Tibial nerve (tissue), 3 donors: Measurements from ENCODE around the gene RPS6KA2.

Experiments
- POLR2A ChIP-seq, 2 donors: fragments of 450-650 bp; IDR thresholded peaks; one replicate each; pipeline ENCODE4 v1.6.1; 2017; ENCODE audit warnings: antibody characterized with exemption in 2 of 2, mild to moderate bottlenecking in 2 of 2, moderate library complexity in 2 of 2
- TF ChIP-seq, protein P1 (sequence below), 5 experiments: fragments of 200-600 bp in 3 of 5; fragments of 450-650 bp in 2 of 5; sonication (generic) in 3 of 5; IDR thresholded peaks; one replicate each; pipeline ENCODE4 v1.5.1; 2016 to 2019; ENCODE audit warnings: antibody characterized with exemption in 5 of 5, mild to moderate bottlenecking in 3 of 5, moderate library complexity in 2 of 5

DNA sequence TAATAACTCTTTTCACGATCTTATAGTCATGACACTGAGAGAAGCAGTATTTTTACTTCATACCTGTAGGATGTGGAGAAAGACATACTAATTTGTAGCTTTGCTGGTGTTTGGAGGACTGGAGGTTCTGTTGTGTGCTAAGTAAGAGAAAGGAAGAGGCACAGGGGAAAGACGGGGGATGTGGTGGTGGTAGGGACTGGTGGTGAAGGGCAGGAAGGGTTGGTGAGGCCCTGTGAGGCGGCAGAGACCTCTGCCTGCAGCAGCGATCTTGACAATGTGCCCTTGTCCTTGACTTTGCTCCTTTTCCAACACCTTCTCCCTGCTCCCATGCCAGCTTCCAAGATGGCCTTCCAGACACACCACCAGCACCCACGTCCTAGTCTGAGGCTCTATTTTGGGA lies 211.7 kb downstream of the RPS6KA2 start:
- no peak for TF ChIP-seq POLR2A (IDR thresholded peaks at IDR 0.05)
- TF ChIP-seq, protein P1, sequence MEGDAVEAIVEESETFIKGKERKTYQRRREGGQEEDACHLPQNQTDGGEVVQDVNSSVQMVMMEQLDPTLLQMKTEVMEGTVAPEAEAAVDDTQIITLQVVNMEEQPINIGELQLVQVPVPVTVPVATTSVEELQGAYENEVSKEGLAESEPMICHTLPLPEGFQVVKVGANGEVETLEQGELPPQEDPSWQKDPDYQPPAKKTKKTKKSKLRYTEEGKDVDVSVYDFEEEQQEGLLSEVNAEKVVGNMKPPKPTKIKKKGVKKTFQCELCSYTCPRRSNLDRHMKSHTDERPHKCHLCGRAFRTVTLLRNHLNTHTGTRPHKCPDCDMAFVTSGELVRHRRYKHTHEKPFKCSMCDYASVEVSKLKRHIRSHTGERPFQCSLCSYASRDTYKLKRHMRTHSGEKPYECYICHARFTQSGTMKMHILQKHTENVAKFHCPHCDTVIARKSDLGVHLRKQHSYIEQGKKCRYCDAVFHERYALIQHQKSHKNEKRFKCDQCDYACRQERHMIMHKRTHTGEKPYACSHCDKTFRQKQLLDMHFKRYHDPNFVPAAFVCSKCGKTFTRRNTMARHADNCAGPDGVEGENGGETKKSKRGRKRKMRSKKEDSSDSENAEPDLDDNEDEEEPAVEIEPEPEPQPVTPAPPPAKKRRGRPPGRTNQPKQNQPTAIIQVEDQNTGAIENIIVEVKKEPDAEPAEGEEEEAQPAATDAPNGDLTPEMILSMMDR (IDR thresholded peaks at IDR 0.05) = no peak
